GM19099 (cell line): ENCODE results near the gene FBXO28.

Experiments used
- POLR2A ChIP-seq: IDR thresholded peaks from 3 replicates; pipeline ENCODE4 v1.6.1; 2011; ENCODE audit warnings: low read depth; ENCODE audit not compliant: insufficient read length; ENCODE audit errors: extremely low read depth

Gene FBXO28

DNA sequence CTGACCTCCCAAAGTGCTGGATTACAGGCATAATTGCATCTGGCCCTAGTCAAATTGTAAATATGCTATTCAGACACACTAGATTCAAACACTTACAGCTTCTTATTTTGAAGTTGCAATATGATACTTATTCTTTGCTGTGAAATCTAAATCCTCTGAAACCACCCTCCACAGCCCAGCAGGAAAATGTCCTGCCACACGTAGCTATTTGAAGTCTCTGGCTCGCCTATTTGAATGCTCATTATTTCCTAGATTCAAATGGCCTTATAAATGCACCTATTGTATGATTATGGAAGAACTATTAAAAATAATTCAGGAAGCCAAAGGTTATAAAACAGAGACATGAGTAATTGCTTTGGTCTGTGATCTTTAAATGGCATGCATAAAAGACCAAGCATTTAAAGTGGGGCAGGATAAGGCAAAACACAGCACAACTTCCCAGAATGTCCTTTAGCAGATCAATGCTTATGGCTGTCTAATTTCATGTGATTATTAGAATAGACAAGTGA is 26.6 kb upstream of the FBXO28 start:
- no peak for TF ChIP-seq POLR2A

DNA sequence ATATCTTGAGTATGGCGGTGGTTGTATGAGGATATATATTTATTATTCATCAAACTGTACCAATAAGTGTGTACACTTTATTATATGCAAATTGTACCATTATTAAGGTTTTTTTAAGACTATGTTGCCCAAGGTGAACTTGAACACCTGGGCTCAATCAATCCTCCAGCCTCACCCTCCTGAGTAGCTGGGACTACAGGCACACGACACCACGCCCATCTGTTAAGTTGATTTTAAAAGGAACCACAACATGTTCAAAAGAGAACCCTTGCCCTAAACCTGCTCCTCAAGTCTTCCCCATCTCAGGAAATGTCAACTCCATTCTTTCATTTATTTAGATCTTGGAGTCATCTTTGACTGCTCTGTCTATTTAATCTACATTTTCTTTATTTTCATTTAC is 24.3 kb upstream of the FBXO28 start:
- no peak for TF ChIP-seq POLR2A

DNA sequence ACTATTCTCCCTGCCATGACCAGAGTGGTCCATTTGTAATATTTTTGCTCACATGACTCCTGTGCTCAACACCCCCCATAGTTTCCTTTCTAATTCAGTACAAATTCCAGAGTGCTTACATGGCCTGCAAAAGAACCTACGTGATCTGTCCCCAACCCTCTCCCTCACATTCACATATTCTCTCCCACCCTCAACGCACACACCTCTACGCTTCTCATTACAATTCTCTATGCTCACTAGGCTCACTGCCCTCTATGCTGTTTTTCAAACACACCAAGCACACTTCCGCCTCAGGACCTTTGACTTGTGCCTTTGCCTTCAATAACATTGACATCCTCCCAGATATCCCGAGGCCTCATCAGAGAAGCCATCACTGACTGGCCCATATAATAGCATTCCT is 23.8 kb upstream of the FBXO28 start:
- no peak for TF ChIP-seq POLR2A

DNA sequence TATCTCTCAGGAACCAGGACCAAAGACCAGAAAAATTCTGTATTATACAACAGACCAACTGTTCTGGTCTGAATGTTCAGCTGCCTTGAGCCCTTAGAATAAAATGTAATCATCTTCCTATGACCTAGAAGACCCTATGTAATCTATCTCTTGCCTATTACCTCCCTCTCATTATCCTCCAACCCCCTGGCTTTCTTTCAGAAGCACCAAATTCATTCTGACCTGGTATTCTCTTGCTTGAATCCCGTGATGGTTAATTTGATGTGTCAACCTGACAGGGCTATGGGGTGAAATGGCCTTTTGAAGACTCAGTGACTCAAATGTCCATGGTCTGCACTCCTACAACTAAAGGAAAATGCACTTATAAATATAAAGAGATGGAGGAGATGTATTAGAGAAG is 21.8 kb upstream of the FBXO28 start:
- TF ChIP-seq POLR2A = no peak

DNA sequence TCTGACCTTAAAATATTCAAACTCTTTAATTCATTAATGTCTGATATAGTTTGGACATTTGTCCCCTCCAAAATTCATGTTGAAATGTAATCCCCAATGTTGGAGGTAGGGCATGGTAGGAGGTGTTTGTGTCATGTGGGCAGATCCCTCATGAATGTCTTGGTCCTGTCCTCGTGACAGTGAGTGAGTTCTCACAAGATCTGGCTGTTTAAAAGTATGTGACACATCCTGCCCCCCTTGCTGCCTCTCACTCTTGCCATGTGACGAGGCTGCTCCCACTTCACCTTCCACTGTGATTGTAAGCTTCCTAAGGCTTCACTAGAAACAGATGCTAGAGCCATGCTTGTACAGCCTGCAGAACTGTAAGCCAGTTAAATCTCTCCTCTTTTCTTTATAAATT is 21.3 kb upstream of the FBXO28 start:
- no peak for TF ChIP-seq POLR2A

DNA sequence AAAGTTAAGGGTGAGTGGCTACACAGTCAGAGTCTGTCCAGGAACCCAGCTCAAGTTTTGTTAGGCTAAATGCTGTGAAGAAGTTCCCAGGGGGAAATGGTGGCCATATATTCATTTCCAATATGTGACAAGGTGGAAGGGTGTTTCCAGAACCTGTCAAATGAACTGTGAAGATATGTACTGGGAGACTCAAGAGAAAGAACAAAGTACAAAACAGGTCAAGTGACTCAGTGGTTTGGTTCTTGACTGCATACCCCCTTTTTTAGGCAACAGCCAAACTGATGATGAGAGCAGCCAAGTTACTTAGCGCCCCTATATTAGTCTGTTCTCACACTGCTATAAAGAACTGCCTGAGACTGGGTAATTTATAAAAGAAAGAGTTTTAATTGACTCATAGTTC is 18.6 kb upstream of the FBXO28 start:
- no peak for TF ChIP-seq POLR2A

DNA sequence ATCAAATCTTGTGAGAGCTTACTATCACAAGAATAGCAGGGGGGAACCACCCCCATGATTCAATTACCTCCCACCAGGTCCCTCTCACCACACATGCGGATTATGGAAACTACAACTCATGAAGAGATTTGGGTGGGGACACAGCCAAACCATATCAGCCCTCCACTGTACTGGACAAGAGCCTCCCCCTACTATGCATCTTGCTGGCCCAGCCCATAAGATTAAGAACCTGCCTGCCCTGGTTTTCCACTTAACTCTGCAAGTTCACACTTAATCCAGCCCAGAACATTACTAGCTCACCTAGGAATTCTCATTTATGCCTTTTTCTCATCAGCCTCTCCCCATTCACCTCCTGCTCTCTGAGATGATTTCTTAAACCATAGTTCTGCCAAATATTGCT is 18.0 kb upstream of the FBXO28 start:
- TF ChIP-seq POLR2A = no peak

DNA sequence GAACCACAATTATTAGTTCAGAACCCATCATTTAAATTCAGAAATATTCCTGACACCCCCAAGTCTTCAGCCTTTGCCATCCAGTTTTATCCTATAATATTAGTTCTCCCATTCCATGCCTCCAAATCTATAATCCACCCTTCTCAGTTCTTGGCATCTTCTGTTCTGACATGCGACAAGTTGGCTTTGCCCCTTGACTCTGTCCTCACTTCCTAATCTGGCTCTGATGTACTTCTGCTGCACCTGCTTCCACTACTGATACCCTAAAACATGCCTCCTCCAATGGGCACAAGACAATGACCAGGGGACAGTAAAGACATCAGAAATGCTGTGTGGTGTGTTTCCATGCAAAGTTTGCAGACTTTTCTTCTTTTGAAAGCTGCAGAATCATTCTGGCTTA is 17.1 kb upstream of the FBXO28 start:
- TF ChIP-seq POLR2A = no peak

DNA sequence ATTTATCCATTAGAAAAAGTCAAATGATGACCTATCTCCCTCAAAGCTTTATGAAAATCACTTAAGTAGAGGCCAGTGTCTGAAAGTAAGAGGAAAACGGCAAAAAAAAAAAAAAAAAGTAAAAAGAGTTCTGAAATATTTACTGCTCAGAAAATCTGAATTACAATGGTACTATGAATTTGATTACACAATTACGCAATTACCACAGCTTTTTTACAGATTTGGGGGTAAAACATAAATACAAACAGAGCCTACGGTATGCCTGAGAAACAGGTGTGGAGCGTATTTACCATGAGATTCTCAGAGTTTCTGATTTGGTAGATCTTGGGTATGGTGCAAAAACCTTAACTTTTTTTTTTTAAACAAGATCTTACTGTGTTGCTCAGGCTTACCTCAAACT is 15.9 kb upstream of the FBXO28 start:
- no peak for TF ChIP-seq POLR2A

DNA sequence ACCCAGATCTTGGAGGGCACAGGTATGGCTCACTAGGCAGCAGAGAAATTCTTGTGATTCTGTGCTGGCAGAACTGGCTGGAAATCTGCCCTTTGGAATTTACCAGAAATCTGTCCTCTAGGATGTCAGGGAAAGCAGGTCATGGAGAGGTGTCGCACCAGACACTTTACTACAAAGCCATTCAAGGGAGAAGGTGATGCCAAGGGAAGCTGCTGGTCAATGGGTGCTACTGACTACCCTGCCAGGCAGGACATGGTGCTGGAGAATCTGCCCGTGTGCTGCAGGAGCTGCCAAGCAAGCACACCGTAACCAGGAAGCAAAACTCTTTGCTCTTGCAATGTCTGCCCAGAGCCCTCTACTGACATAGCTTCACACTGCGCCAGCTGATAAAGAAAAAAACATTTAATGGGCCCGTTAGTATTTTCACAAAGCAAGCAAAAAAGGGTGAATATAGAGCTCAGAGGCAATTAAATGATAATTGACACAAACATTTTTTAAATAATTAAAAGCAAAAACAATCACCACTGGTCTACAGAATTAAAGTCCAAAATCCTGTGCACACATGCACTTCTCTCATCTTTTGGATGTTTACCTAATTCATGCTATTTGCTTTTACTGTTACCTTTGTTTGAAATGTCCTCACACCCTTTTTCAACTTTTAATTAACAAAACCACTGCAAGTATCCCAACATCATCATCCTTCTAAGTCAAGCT is 7.2 kb upstream of the FBXO28 start:
- TF ChIP-seq POLR2A = no peak

DNA sequence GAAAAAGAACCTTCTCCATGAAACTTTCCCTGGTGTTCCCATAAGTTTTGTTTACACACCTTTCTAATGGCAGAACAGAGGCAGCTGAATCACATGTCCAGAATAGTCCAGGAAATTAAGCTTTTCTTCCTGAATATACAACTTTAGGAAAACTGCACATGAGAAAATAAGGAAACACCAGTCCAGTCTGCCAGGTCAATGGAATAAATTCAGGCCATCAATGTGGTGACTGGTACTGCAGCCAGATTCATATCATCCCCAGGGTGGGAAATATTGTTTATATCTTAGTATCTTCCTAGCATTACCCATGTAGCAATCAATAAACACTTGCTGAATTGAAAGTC is 6.7 kb upstream of the FBXO28 start:
- TF ChIP-seq POLR2A = no peak

DNA sequence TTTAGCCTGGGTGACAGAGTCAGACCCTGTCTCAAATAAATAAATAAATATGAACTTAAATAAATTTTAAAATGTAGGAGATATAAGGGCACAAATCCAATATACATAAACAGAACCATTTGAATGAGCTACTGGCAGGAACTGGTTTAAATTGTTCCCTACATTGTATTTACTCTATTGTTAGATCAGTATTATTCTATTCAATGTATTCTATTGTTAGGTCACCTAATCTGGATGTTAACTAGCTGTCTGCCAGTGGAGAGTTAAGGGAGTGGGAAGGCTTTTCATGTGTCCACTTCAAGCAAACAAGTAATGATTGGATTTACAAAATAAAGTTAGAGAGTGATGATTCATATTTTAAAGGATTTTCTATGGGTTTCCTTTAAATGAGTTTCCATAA is 4.9 kb upstream of the FBXO28 start:
- TF ChIP-seq POLR2A = no peak

DNA sequence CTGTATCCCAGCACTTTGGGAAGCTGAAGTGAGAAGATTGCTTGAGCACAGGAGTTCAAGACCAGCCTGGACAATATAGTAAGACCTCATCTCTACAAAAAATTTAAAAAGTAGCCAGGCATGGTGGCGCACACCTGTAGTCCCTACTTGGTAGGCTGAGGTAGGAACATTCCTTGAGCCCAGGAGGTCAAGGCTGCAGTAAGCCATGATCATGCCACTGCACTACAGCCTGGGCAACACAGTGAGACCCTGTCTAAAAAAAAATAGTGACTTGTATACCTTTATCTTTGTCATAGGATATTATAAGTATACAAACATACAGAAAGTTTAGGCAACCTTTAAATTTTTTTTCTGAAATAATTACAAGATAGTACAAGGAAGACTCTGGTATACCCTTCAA is 3.9 kb upstream of the FBXO28 start:
- TF ChIP-seq POLR2A = no peak

DNA sequence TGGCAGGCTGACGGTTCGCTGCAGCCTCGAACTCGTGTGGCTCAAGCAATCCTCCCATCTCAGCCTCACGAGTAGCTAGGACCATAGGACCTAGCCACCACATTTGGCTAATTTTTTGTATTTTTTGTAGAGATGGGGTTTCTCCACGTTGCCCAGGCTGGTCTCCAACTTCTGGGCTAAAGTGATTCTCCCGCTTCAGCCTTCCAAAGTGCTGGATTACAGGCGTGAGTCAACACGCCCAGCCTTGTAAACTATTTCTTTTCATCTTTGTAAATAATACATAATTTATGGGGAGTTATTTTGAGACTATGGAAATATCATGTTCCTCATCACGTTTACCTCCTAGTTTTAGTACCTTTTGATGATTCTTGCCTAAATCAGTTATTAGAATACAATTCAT is 906 bp upstream of the FBXO28 start:
- no peak for TF ChIP-seq POLR2A

DNA sequence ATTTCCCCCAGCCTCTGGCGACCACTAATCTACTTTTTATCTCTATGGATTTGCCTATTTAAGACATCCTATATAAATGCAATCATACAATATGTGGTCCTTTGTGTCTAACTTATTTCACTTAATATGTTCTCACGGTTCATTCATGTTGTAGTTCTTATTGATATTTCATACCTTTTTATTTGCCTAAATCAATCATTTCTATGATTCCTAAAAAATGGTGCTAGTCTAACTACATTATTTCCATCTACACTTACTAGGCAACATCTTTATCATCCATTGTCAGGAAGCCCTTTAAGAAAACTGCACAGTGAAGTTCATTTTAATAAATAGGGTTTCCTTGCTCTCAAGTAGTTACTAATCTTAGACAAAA is 380 bp upstream of the FBXO28 start:
- TF ChIP-seq POLR2A = no peak

DNA sequence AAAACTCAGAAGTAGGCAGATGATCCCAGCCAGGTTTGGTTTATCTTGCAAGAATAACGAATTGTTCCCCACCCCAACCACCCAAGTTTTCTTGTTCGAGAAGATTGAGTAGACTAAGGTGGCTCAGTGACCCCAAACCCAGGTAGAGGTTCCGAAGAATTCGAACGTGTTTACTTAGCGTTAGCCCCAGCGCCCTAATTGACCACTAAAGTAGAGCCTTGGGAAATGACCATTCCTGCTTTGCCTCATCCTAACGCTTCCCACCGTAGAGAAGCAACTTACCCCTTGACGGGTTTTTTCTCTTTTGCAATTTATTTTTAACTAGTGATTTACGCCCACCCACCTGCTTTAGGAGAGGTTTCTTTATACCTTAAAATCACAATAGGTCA is 870 bp downstream of the FBXO28 start:
- TF ChIP-seq POLR2A = no peak

DNA sequence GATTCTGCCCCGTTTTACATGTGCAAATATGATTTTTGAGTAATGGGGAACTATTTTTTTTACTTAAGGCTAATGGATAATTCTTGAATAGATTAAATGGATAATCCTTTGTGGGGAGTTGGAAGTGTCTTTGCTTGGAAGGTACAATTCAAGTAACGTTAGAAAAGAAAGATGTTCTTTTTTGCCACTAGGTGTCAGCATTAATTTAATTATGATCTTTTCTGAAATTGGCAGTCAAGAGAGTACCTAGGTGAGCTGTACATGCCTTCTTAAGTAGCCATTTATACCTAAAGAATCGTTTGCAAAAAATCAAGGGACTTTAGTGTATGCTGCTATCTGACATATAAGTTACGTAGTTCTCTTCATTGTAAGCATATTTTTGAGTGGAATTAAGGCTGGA is 2.2 kb downstream of the FBXO28 start:
- no peak for TF ChIP-seq POLR2A
